SHP77 treated with DMSO at 0.1 percent for 48 hours (cell line): Measurements from ENCODE around the gene CPD.
A peak's percentile ranks its signal among the peaks of the same experiment; 100 is the strongest.
"Not testable (repeated sequence)": the region's sequence is repeated elsewhere in the genome, so short reads cannot be mapped to it uniquely, and the experiment has no call there.

Experiments used
- DNase-seq: peaks from one replicate; lab custom pipeline; 2025; lab: John Stamatoyannopoulos, UW

Gene CPD

DNA sequence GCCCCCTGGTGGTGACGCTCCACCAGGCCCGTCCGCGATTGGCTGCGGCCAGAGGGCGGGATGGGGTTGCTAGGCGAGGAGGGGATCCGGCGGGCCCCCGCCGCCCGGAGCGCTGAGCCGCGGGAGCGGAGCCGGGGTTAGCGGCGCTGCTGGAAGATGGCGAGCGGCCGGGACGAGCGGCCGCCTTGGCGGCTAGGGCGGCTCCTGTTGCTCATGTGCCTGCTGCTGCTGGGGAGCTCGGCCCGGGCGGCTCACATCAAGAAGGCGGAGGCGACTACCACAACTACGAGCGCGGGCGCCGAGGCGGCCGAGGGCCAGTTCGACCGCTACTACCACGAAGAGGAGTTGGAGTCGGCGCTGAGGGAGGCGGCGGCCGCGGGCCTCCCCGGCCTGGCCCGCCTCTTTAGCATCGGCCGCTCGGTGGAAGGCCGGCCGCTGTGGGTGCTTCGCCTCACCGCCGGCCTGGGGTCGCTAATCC, at the start of gene CPD:
TSS of gene CPD (plus strand) at position 103 of the 478 bp plus-strand sequence. CDS start at position 157, 54 bp downstream.
- peak; percentile 80 for DNase-seq

- DNase-seq: no peak
These were observed 46.6 kb upstream of the CPD start for GRCh38 chr17:30332057-30332542.

DNA sequence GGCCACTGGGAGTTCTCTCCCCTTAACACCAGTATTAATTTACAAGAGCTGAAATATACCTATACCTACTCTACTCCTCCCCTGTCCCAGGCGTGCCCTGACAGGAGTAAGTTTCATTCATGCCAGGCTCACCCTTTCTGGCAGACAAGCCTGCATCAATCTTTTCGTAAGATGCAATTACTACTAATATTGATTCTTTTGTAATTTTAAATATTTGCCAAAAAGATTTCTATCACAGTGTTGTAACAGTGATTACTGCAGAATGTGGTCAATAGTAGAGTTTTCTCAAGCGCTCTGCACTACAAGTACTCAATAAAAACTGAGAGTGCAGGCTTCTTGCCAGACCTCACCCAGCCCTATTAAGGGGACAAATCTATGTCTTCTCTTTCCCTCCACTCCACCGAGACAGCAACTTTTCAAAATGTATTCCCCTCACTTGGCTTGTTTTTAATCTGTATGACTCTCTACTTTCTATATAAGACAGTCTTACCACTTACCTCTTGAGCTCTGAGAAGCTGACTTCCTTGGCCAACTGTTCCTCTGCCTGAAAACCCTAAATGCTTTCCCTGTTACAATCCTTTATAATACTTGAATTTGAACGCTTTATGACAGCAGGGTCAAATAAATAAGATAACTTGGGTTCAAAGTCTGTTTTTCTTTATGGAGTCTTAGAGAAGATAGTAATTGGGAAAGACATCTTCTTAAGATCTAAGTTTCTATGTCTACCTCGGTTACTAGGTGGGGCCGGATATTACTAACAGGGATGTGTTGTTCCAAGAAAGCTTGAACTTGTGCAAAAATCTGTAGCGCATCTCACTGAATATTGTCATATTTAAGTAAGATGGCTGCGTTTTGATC, 45.0 kb upstream of the CPD start, which contains the start of gene TMIGD1:
TSS of gene TMIGD1 (minus strand) at position 555 of the 858 bp plus-strand sequence. CDS start 1,924 bp downstream, outside the sequence.
- DNase-seq: no peak

- DNase-seq: no peak
These were observed 44.3 kb upstream of the CPD start for GRCh38 chr17:30334421-30334820.

GRCh38 chr17:30336369-30337171, 42.2 kb upstream of the CPD start:
- DNase-seq: peak; percentile 71

DNA sequence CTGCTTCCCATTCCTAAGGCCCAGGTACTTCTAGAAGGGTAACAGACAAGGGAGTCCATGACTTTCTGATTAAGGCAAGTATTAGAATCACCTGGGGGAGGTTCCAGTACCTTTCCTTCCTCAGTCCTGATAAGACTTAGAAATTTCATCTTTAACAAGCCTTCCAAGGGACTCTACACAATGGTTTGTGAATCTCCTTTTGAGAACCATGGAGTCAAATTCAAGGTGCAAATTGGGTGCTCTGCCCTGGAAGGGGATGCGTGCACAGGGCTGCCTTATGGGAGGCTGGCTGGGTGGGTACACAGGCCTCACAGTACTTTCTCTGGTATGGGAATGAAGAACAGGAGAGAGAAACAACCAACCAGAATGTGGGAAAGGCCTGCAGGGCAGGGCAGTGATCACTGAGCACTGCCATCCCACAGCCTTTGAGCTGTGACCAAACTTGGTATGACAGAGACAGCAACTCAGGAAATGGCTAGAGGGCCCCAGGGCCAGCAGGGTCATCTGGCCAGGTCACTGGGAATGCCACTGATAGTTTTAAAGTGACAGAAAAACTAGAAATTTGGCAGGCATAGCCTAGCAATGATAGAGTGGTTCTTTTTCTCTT, 41.2 kb upstream of the CPD start:
- DNase-seq: no peak

GRCh38 chr17:30339086-30339485, 39.6 kb upstream of the CPD start:
- DNase-seq: no peak

DNA sequence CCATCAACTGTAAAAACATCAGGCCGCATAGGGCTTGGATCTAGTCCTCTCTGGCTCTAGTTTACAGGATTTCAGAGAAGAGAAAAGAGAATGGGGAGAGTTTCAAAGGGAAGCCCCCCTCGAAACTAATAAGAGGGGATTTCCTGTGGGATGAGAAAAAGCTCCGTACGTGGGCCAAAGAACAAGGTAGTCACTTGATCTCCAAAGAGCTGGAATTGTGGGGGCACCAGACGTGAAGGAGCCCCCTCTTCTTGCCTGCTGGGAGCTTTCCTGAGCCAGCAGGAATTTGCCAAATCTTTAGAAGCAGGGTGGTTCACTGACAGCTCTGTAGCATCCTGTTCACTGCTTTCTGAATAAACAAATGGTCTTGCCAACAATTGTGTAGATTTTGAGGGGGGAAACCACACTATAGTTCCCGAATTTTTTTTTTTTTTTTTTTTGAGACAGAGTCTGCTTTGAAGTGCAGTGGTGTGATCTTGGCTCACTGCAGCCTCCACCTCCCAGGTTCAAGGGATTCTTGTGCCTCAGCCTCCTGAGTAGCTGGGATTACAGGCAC, 37.8 kb upstream of the CPD start:
- DNase-seq: no peak

DNA sequence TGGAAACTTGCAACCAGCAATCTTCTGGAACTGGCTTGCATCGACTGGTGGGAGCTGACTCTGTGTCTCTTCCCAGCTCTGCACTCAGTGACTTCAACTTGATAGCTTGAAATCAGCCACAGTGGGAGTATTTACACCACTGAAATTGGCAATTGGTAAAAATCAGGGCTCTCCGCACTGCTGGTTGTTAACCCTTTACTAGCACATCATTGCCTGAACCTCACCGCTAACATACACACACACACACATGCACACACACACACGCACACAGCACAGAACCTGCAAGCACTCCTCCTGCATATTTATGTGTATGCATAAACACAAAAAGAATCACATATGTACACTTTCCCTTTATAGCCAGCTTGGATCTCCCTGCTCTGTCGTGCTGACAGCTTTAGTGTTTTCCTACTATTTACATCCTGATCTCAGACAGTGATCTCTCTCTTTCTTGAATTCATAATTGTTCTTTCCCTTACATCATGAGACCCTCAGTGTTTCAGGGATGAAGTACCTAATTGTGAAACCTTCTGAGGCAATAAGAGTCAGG, 37.0 kb upstream of the CPD start:
- DNase-seq: no peak

- not testable (repeated sequence) for DNase-seq
These were observed 35.5 kb upstream of the CPD start for GRCh38 chr17:30343244-30343643.

DNA sequence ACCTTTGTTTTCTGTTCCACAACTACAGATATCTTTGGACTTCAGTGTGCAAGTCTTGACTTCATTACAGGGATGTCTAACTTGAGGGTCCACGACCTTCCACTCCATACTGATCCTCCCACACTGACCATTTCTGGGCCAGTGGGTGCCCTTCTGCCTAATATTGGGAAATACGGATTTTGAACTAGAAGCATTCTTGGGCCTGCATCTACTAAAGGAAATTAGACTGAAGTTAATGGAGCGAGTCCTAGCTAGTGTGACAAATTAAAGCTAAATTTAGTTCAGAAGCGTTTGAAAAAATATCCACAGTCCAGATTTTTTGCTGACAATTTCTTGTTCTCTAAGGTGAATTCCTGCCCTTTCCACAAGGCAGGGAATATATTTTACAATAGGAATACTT, 34.9 kb upstream of the CPD start:
- DNase-seq: no peak

DNA sequence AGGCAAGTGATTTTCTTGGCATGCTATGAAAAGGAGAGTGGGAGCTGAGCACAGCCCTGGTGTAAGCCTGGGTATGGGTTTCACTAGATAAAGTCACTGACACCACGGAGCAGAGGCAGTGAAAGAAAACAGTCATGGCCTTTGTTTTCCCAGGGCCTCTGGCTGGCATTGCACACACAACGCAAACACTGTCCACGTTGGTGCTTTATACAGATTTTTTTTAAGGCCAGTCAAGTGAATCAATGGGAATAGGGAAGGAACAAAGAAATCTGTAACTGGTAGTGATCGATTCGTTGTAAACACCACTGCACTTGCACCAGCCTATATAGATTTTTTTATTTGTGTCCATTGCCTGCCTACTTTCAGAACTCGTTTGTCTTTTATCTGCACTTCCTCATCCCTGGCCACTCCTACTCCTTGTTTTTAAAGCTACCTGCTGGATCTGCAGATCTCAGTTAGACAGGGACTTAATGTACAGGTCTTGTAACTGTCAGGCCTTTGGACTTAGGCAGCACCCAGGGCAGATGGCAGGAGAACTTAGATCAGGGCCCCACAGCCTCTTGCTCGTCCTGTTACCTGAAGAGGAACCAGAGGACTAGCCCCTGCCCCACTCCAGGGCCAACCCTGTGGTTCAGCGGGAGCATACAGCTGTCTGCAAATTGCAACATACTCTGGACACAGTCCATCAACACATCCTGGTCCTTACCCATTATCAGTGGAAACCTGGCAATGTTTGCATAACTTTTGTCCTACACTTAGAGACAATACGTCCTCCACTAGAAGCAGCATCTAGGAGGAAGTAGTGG, 34.2 kb upstream of the CPD start:
- peak; percentile 71 for DNase-seq

- DNase-seq: no peak
These were observed 33.7 kb upstream of the CPD start for GRCh38 chr17:30345089-30345433.

DNA sequence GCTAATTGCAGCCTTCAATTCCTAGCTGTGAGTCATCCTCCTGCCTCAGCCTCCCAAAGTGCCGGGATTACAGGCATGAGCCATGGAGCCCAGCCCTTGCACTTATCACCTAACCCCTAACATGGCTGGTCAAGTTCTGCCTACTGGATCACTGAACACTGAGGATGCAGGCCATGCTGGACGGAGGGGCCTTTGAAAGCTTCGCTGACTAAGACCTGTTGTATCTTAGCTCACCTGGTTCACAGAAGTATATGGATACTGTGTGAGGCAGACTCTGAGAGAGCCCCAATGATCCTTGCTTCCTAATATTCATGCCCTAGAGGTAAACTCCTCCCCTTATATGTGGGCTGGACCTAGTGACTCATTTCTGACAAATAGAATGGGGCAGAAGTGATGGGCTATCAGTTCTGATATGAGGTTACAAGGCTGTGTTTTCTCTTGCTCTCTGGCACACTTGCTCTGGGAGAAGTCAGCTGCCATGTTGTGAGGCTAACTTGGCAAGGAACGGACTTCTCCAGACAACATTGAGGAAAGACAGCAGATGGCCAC, 33.1 kb upstream of the CPD start:
- DNase-seq: no peak

DNA sequence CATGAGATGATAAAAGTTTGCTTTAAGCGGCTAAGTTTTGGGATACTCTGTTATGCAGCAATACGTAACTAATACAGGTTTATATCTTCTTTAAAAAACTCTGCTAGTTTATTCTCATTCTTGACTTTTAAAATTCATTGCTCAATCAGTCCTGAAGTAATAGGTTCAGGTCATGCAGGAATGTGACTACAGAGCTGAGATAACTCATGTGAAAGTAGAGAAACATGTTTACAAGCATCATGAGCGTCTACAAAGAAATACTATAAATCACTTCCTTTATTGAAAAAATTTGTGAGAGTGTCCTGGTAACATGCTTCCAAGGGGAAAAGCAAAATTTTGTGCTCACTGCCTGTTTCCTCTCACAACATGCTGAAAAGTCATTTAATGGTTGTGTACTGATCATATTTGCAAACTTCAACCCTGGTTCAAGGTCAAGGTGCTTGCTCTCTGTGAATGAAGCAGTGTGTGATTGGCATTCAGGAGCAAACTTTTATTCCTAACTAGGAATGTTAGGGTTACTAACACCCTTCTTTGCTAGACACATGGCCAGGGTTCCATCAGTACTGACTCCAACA, 32.4 kb upstream of the CPD start:
- DNase-seq: no peak

DNA sequence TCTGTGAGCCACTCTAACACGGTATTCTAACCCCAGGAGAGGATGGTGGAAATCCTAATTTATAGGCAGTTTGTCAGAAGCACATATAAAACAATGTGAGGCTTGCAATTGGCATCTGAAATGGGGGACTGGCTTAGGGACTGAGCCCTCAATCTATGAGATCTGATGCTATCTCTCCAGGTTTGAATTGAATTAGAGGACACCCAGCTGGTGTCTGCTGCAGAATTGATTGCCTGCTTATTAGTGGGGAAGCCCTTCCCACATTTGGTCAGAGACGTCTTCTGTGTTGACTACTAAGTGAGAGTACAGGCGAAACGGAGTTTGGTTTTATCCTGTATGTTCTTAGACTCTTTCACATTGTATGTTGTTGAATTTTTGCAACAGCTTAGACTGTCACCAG, 31.2 kb upstream of the CPD start:
- no peak for DNase-seq

DNA sequence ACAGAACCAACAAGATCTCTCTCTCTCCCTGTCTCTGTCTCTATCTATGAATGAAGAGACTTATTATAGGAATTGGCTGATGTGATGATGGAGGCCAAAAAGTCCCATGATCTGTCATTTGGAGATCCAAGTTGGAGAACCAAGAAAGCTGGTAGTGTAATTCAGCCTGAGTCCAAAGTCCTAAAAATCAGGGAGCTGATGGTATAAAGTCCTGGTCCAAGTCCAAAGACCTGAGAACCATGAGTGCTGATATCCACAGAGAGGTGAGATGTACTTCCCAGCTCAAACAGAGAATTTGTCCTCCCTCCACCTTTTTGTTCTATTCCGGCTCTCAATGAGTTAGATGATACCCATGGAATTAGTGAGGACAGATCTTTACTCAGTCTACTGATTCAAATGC, 29.5 kb upstream of the CPD start:
- DNase-seq: no peak

- not testable (repeated sequence) for DNase-seq
These were observed 27.5 kb upstream of the CPD start for GRCh38 chr17:30351263-30351662.

GRCh38 chr17:30351735-30352134, 27.0 kb upstream of the CPD start:
- no peak for DNase-seq

GRCh38 chr17:30352240-30352814, 26.4 kb upstream of the CPD start:
- no peak for DNase-seq
